ENCODE results near the gene GPT2. TPM values are rescaled to one million over a fixed set of nuclear protein-coding genes. Genes with fewer than 3 reads are reported as not detected.

GPT2 gene
- total RNA-seq, 4 donors from 2014 or later, result 42.5 to 126 (median 61.3) TPM

- Histone ChIP-seq H3K27me3 (no peaks in the 10 kb centered on the region), H3K9me3 (no peaks in the 10 kb centered on the region), H3K4me3 (peak overlapping the region; percentile 1 to 84 (median 70)), H3K4me1 (peaks cover 0 to 44% (median 11%) of the 10 kb centered on the region in 4 donors), H3K27ac (peak overlapping the region; percentile 14 to 96 (median 72)), H3K36me3 (no peaks in the 10 kb centered on the region)
- peak; percentile 17 to 39 for DNase-seq (ENCODE audit: low spot score in 2 of 2)
- TF ChIP-seq EP300 (IDR thresholded peaks at IDR 0.05) (peak in 1 of 2 donors; percentile 45), CTCF (IDR thresholded peaks at IDR 0.05) (no peak), POLR2A (IDR thresholded peaks at IDR 0.05) (peak in 1 of 2 donors; percentile 27)
- 40 to 55% methylated on average over 11 to 12 of the region's 12 CpGs for WGBS, 2 donors
These were observed 2.0 kb downstream of the GPT2 start for GRCh38 chr16:46885960-46886763.

- Histone ChIP-seq H3K4me3 (peak overlapping the region in 1 of 4 donors; percentile 74), H3K36me3 (no peaks in the 10 kb centered on the region), H3K4me1 (peaks cover 0 to 44% (median 11%) of the 10 kb centered on the region in 4 donors), H3K27me3 (no peaks in the 10 kb centered on the region), H3K27ac (peak overlapping the region; percentile 14 to 96 (median 72)), H3K9me3 (no peaks in the 10 kb centered on the region)
- WGBS, 2 donors, result 79 to 88% methylated on average over 16 of the region's 16 CpGs
- no peak for DNase-seq (ENCODE audit: low spot score in 2 of 2)
- TF ChIP-seq CTCF (IDR thresholded peaks at IDR 0.05), result no peak
- TF ChIP-seq EP300 (IDR thresholded peaks at IDR 0.05), result no peak
- TF ChIP-seq POLR2A (IDR thresholded peaks at IDR 0.05), result no peak
These were observed 2.8 kb downstream of the GPT2 start for GRCh38 chr16:46886764-46887523.

- no peaks in the 10 kb centered on the region for H3K36me3 ChIP-seq
- 43 to 57% methylated on average over 2 of the region's 2 CpGs for WGBS, 2 donors
- H3K27me3 ChIP-seq, result no peaks in the 10 kb centered on the region
- TF ChIP-seq CTCF (IDR thresholded peaks at IDR 0.05) (no peak), EP300 (IDR thresholded peaks at IDR 0.05) (no peak), POLR2A (IDR thresholded peaks at IDR 0.05) (no peak)
- H3K27ac ChIP-seq, result peak overlapping the region in 3 of 4 donors; percentile 35 to 96 (median 84)
- H3K4me3 ChIP-seq, result no peak overlapping the region
- no peak for DNase-seq (ENCODE audit: low spot score in 2 of 2)
- no peaks in the 10 kb centered on the region for H3K9me3 ChIP-seq
- H3K4me1 ChIP-seq, result peaks cover 0 to 44% (median 11%) of the 10 kb centered on the region in 4 donors
These were observed 3.3 kb downstream of the GPT2 start for GRCh38 chr16:46887524-46887854.

DNA sequence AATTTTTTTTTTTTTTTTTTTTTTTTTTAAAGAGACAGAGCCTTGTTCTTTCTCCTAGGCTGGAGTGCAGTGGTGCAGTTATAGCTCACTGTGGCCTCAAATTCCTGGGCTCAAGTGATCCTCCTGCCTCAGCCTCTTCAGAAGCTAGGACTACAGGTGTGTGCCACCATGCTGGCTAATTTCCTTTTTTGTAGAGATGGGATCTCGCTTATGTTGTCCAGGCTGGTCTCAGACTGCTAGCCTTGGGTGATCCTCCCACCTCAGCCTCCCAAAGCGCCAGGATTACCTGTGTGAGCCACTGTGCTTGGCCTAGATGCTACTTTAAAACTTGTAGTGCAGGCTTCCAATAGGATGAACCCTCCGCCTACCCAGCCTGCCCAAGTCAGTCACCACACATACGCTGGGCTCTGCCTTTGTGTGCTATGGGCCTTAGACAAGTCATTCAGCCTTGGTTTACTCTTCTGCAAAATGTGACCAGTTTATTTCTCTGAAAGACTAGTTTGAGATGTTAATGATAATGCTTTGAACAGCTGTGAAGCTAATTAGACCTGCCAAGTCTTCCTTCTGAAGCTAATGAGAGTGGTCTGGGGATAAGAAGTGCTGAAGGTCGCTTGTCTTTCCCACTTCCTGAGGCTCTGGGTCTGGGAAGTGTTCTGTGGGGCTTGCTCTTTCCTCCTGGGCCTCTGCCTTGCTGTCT is 5.2 kb downstream of the GPT2 start:
- no peak for DNase-seq (ENCODE audit: low spot score in 2 of 2)
- H3K27me3 ChIP-seq, result no peaks in the 10 kb centered on the region
- no peak overlapping the region for H3K4me3 ChIP-seq
- H3K9me3 ChIP-seq, result no peaks in the 10 kb centered on the region
- peaks cover 0 to 42% (median 9%) of the 10 kb centered on the region in 4 donors for H3K4me1 ChIP-seq
- 85 to 87% methylated on average over 5 of the region's 5 CpGs for WGBS, 2 donors
- no peaks in the 10 kb centered on the region for H3K36me3 ChIP-seq
- TF ChIP-seq POLR2A (IDR thresholded peaks at IDR 0.05), result no peak
- TF ChIP-seq CTCF (IDR thresholded peaks at IDR 0.05), result no peak
- TF ChIP-seq EP300 (IDR thresholded peaks at IDR 0.05), result no peak
- peak overlapping the region in 2 of 4 donors; percentile 32 to 62 for H3K27ac ChIP-seq

Measured in tibial nerve (tissue), 4 donors.